ENCODE data around the gene CST3.

The CST3 gene

GRCh38 chr20:23646106-23646873 is 8.5 kb upstream of the CST3 start:
- H3K27me3 ChIP-seq (ENCODE audit: insufficient read depth, low read length, poor library complexity): peaks cover 2% of the 10 kb centered on the region
- no peaks in the 10 kb centered on the region for H3K4me1 ChIP-seq (ENCODE audit: insufficient read depth, low read length)
- H3K9me3 ChIP-seq (ENCODE audit: insufficient read depth, low read length, severe bottlenecking): no peaks in the 10 kb centered on the region
- no peaks in the 10 kb centered on the region for H4K20me1 ChIP-seq (ENCODE audit: insufficient read depth, low read length)
- H2AFZ ChIP-seq (ENCODE audit: low read depth, low read length): no peak overlapping the region
- H3K4me3 ChIP-seq (ENCODE audit: low read depth in 1 of 2, low read length in 2 of 2): no peak overlapping the region
- H3K79me2 ChIP-seq (ENCODE audit: insufficient read depth, low read length): no peaks in the 10 kb centered on the region
- ATAC-seq (ENCODE audit: insufficient read depth, low read depth): no peak
- H3K27ac ChIP-seq (ENCODE audit: low read length): no peak overlapping the region
- H3K36me3 ChIP-seq (ENCODE audit: insufficient read depth, low read length): no peaks in the 10 kb centered on the region
- DNase-seq: no peak
- no peak overlapping the region for H3K9ac ChIP-seq (ENCODE audit: low read depth, low read length)
- TF ChIP-seq EZH2 (IDR thresholded peaks at IDR 0.05; ENCODE audit: borderline replicate concordance, low read depth, low read length, severe bottlenecking) (no peak), CTCF (IDR thresholded peaks at IDR 0.05; ENCODE audit: borderline replicate concordance, extremely low read depth, low read length, poor library complexity, severe bottlenecking) (no peak)
- no peak overlapping the region for H3K4me2 ChIP-seq (ENCODE audit: insufficient read depth, low read length)

GRCh38 chr20:23645575-23645974 is 7.8 kb upstream of the CST3 start:
- Histone ChIP-seq H4K20me1 (ENCODE audit: insufficient read depth, low read length) (no peaks in the 10 kb centered on the region), H3K4me2 (ENCODE audit: insufficient read depth, low read length) (no peak overlapping the region), H3K27me3 (ENCODE audit: insufficient read depth, low read length, poor library complexity) (peaks cover 2% of the 10 kb centered on the region), H3K27ac (ENCODE audit: low read length) (no peak overlapping the region), H3K9me3 (ENCODE audit: insufficient read depth, low read length, severe bottlenecking) (no peaks in the 10 kb centered on the region), H3K79me2 (ENCODE audit: insufficient read depth, low read length) (no peaks in the 10 kb centered on the region), H2AFZ (ENCODE audit: low read depth, low read length) (no peak overlapping the region), H3K9ac (ENCODE audit: low read depth, low read length) (no peak overlapping the region), H3K4me3 (ENCODE audit: low read depth in 1 of 2, low read length in 2 of 2) (no peak overlapping the region), H3K36me3 (ENCODE audit: insufficient read depth, low read length) (no peaks in the 10 kb centered on the region), H3K4me1 (ENCODE audit: insufficient read depth, low read length) (no peaks in the 10 kb centered on the region)
- no peak for TF ChIP-seq EZH2 (IDR thresholded peaks at IDR 0.05; ENCODE audit: borderline replicate concordance, low read depth, low read length, severe bottlenecking)
- TF ChIP-seq CTCF (IDR thresholded peaks at IDR 0.05; ENCODE audit: borderline replicate concordance, extremely low read depth, low read length, poor library complexity, severe bottlenecking): no peak
- ATAC-seq (ENCODE audit: insufficient read depth, low read depth) (no peak), DNase-seq (no peak)

- Histone ChIP-seq H4K20me1 (ENCODE audit: insufficient read depth, low read length) (no peaks in the 10 kb centered on the region), H3K36me3 (ENCODE audit: insufficient read depth, low read length) (no peaks in the 10 kb centered on the region), H3K27me3 (ENCODE audit: insufficient read depth, low read length, poor library complexity) (peaks cover 2% of the 10 kb centered on the region), H3K4me2 (ENCODE audit: insufficient read depth, low read length) (no peak overlapping the region), H3K79me2 (ENCODE audit: insufficient read depth, low read length) (no peaks in the 10 kb centered on the region), H3K4me3 (ENCODE audit: low read depth in 1 of 2, low read length in 2 of 2) (no peak overlapping the region), H3K27ac (ENCODE audit: low read length) (no peak overlapping the region), H2AFZ (ENCODE audit: low read depth, low read length) (no peak overlapping the region), H3K4me1 (ENCODE audit: insufficient read depth, low read length) (no peaks in the 10 kb centered on the region), H3K9ac (ENCODE audit: low read depth, low read length) (no peak overlapping the region), H3K9me3 (ENCODE audit: insufficient read depth, low read length, severe bottlenecking) (no peaks in the 10 kb centered on the region)
- ATAC-seq (ENCODE audit: insufficient read depth, low read depth) (no peak), DNase-seq (no peak)
- no peak for TF ChIP-seq EZH2 (IDR thresholded peaks at IDR 0.05; ENCODE audit: borderline replicate concordance, low read depth, low read length, severe bottlenecking)
- TF ChIP-seq CTCF (IDR thresholded peaks at IDR 0.05; ENCODE audit: borderline replicate concordance, extremely low read depth, low read length, poor library complexity, severe bottlenecking): no peak
Measured at GRCh38 chr20:23644164-23644563, 6.4 kb upstream of the CST3 start.

Measured in DND-41 (cell line).